Stromal cell of bone marrow (primary cell): ENCODE results near the gene TSPAN18.
A peak's percentile ranks its signal among the peaks of the same experiment; 100 is the strongest.

Experiments
- DNase-seq: peaks from one replicate; pipeline ENCODE4 v3.0.0-alpha.2; 2012; ENCODE audit warnings: low read depth

The TSPAN18 gene

DNA sequence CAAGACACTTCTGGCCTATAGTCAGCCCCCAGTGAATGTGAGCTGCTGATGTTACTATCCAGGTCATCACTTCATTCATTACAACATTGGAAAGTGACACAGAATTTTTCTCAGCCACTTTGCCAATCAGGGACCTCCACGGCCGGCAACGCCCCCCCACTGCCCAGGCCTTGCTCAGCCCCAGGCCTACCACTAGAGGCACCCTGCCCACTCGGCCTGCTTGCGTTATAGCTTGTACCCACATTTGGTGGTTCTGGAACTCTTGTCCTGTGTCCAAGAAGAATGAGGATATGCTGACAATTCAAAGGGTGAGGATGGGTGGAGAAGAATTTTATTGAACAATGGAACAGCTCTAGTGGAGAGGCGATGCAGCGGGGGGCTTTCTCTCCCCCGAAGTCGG lies 96.2 kb downstream of the TSPAN18 start:
- DNase-seq, result no peak

GRCh38 chr11:44823868-44824267 lies 97.1 kb downstream of the TSPAN18 start:
- no peak for DNase-seq

DNA sequence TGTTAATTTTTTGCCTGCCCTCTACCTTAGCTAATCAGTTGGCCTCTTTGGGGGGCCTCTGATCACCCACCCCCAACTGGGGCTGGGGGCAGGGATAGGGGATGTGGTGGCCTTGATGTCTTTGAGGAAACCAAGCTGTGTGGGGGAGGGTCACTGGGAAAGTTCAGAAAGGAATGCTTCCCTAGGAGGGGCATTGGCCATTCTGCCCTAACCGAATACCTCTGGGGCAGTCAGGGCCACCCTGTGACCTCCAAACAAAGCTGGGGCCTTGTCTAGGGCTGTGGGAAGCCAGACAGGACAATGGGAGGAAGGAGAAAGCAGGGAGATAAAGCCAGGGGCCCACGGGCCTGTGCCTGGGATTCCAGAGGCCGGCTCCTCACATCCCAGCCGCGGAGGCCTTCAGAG lies 97.5 kb downstream of the TSPAN18 start:
- no peak for DNase-seq

DNA sequence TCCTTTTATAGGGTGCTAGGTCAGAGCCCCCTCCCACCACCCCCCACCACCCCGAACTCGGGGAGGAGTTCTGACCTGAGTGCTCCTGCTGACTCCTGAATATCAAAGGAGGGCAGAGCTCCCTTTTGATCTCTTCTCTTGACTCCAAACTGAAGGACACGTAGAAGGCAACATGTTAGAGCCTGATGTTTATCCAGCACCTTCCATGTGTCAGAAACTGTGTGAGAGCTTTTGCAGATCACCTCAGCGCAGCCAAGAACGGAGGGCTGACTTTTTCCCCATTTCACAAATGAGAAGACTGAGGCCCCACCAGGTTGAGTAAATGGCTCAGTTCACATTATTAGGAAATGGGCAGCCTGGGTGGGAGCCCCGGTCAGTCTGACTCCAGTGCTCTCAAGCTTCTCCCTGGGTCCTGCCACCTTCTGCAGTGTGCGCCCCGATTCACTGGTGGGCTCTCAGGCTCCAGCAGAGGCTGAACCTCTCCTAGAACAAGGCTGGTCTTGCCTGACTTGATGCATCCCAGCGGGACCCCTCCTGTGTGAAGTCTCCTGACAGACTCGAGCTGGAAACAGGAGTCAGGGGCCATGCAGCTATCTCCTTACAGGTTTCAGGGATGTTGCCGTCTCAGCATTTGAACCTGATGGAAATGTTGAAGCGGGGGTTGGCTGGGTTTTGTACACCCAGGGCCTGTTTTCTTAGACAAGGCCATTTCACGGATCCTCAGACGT lies 98.5 kb downstream of the TSPAN18 start:
- no peak for DNase-seq

- no peak for DNase-seq
Measured at GRCh38 chr11:44826922-44827643, 100.3 kb downstream of the TSPAN18 start.

DNA sequence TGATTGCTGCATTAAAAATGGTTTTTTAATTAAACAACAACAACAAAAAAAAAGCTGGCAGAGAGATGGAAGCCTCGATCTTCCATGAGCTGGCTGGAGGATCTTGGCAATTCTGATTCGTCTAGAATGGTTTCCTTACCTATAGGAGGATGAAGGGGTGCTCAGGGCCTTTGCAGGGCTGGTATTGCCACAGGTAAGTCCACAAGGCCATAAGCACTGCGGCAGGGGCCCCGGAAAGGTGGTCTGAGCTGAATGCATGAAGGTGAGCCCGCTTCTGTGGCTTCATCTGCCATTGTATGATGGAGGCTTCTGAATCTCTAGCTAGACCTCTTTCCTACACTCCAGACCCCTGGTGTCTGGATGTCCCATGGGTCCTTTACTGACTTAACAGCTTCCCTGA lies 101.5 kb downstream of the TSPAN18 start:
- DNase-seq, result no peak

- no peak for DNase-seq
Measured at GRCh38 chr11:44829838-44830237, 103.1 kb downstream of the TSPAN18 start.

- DNase-seq, result no peak
Measured at GRCh38 chr11:44831605-44832394, 105.0 kb downstream of the TSPAN18 start.

GRCh38 chr11:44832452-44832851 lies 105.7 kb downstream of the TSPAN18 start:
- no peak for DNase-seq

- no peak for DNase-seq
Measured at GRCh38 chr11:44833221-44833876, 106.6 kb downstream of the TSPAN18 start.

DNA sequence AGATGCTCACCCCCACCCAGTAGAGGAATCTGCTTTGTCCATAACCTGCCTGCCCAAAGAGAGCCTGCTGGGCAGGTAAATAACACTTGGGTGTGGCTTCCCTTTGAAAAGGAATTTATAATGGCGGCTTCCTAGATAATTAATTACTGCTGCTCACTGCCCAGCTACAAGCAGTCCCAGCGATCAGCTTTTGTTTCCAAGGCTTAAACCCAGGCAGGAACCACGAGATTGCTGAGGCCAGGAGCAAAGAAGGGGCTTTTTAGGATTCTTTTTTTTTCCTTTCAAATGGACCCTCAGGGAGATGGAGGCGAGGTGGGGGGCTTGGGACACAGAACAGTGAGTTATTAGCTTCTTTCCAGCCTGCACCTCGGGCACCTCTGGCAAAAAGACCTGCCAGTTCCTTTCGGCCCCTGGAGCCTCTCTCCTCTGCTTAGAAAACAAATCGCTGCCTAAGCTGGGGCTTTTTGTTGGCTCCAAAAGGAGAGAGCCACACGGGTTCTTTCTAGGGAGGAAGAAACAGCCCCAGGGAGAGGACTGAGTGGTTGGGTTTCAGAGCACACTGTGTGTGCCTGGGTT lies 107.2 kb downstream of the TSPAN18 start:
- DNase-seq, result no peak

- no peak for DNase-seq
Measured at GRCh38 chr11:44834846-44835245, 108.1 kb downstream of the TSPAN18 start.

- no peak for DNase-seq
Measured at GRCh38 chr11:44835296-44835695, 108.5 kb downstream of the TSPAN18 start.

DNA sequence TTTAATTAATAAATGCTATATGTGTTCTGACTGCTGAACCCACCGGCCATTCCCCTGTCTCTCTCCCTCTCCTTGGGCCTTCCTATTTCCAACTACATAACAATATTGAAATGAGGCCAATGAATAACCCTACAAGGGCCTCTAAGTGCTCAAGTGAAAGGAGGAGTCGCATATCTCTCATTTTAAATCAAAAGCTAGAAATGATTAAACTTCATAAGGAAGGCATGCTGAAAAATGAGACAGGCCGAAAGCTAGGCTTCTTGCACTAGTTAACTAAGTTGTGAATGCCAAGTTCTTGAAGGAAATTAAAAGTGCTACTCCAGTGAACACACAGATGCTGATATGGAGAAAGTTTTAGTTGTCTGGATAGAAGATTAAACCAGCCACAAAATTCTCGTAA lies 109.2 kb downstream of the TSPAN18 start:
- DNase-seq, result no peak

DNA sequence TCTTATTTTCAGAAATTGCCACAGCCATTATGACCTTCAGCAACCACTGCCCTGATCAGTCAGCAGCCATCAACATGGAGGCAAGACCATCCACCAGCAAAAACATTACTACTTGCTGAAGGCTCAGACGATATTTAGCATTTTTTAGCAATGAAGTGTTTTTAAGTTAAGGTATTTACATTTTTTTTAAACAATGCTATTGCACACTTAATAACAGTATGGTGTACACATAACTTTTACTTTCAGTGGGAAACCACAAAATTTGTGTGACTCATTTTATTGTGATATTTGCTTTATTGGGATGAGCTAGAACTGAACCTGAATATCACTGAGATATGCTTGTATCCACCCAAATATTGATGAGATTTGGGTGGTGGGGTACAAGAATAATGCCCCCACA lies 110.9 kb downstream of the TSPAN18 start:
- no peak for DNase-seq

DNA sequence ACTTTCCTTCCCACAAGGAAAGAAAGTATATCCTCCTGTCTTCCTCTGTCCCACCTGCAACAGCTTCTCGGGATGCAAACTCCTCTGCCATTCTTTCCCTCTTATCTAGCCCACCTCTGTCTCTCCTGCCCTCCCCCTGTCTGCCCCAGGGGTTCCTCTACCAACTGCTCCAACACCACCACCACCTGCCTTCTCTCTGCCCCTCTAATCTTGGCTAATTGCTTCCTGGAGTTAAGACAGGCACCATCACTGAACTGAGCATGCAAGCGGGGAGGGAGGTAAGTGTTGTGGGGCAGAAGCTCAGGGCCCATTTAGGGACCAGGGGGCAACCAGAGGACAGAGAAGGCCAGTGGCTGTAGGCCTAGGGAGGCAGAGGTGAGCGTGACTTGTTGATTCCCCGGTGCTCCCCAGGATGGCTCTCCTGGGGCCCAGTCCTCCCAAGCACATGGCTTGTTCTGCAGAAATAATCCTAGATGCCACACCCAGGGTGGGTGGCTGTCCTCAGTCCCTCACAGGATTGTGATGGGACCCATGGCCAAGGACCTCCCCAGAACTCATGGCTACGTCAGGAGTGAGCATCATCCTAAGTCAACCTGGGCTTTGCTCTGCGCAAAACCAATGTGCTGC lies 112.8 kb downstream of the TSPAN18 start:
- no peak for DNase-seq

DNA sequence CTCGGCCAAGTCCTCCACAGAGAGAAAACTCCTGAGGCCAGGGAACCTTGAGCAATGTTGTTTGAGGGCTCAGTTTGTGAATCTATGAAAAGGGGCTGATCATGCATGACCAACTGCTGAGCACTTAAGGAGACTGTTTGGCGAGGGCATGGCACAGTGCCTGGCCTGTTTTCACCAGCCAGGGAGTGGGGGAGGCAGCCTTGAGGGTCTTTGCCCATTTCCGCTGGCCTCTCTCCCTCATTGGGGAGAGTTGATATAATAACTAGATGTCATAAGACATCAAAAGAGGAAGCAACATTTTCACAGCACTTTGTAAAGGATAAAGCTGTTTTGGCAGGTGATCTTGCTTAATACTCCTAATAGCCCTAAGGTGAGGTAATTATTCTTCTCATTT lies 113.3 kb downstream of the TSPAN18 start:
- DNase-seq, result no peak

DNA sequence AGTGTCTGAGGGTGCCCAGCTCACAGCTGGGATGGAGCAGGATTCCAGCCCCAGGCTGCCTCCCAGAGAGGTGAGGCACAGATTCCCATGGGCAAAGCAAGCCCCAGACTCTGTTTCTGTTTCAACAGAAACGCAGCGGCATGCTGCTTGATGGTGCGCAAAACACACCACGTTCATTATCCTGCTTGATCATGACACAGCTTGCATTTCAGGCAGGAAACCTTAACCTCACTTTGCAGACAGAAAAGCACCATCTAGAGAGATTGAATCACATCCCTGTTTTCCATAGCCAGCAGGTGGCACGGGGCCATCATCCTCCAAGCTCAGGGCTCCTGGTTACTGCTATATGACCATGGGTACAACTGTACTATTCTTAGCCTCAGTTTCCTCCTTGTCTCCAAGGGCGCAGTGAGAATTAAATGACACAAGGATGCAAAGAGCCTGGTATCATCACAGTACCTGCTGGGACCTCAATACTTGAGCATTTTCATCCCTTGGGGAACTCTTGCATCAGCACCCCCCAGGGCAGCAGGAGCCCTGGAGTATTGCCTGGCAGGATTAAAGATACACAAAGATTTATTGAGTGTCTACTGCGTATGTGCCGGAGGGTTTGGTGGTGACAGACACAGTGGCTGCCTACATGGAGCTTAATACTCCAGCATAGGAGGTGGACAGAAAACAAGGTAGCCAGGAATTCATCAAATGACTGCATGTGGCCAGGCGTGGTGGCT lies 113.9 kb downstream of the TSPAN18 start:
- DNase-seq, result no peak

DNA sequence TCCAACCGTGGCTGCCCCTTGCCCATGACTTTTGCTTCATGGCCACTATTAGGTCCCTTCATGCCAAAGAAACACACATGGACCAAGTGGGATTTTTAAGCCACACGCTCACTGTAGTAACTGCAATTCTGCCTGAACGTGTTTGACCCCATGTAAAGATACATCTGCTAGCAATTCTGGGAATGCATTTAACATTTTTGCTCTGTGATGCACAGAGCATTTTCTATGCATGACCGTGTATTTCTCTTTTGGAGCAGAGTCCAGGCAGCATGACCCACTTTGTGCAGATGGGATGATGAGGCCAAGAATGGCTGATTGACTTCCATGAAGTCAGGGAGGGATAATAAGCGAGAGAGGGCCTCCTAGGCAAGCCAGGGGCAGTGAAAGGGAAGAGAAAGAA lies 115.5 kb downstream of the TSPAN18 start:
- peak; percentile 75 for DNase-seq

DNA sequence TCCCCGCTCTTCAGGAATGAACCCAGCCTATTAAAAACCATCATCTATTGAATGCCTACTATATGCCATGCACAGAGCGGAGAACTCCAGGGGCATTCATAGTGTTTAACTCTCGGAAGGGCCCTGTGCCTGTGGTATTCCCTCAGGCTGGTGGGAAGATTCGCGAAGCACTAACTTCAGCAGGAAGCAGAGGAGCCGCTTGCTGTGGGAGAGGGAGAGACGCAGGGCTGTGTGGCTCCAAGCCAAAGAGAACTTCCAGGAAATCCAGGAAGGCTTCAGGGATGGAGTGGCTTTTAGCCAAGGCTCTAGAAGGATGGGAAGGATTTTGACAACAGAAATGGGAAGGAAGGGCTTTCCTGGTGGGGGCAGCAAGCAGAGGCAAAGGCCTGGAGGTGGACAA lies 120.1 kb downstream of the TSPAN18 start:
- no peak for DNase-seq

- DNase-seq, result no peak
Measured at GRCh38 chr11:44847316-44847715, 120.6 kb downstream of the TSPAN18 start.
